Measurements from ENCODE around the gene ATP2C1.

Gene ATP2C1

DNA sequence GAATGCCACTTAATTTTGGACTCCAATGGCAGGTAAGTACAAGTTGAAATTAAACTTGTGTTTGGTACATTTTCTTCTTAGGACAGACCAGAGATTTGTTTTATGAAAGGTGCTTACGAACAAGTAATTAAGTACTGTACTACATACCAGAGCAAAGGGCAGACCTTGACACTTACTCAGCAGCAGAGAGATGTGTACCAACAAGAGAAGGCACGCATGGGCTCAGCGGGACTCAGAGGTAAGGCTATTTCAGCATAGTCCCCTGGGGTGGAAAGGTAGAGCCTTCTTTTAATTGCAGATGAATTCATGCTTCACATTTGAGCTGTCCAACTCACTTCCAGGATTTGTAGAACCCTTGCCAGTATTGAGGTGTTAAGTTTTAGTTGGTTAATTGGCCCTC, 81.4 kb downstream of the ATP2C1 start:
- Histone ChIP-seq H3K27ac (no peak overlapping the region), H3K4me3 (ENCODE audit: low read depth, low read length) (no peak overlapping the region), H3K27me3 (replicated peaks) (no peaks in the 10 kb centered on the region), H3K36me3 (replicated peaks) (peaks cover 32% of the 10 kb centered on the region)
- in situ Hi-C loops (cut with HindIII; ENCODE audit: low pct_ligation_motif_present, low sequenced_read_pairs) = no loop called here
- TF ChIP-seq, protein P1, sequence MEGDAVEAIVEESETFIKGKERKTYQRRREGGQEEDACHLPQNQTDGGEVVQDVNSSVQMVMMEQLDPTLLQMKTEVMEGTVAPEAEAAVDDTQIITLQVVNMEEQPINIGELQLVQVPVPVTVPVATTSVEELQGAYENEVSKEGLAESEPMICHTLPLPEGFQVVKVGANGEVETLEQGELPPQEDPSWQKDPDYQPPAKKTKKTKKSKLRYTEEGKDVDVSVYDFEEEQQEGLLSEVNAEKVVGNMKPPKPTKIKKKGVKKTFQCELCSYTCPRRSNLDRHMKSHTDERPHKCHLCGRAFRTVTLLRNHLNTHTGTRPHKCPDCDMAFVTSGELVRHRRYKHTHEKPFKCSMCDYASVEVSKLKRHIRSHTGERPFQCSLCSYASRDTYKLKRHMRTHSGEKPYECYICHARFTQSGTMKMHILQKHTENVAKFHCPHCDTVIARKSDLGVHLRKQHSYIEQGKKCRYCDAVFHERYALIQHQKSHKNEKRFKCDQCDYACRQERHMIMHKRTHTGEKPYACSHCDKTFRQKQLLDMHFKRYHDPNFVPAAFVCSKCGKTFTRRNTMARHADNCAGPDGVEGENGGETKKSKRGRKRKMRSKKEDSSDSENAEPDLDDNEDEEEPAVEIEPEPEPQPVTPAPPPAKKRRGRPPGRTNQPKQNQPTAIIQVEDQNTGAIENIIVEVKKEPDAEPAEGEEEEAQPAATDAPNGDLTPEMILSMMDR (IDR thresholded peaks at IDR 0.05; ENCODE audit: low read depth, low read length, missing control alignments) = no peak
- no peak for DNase-seq

DNA sequence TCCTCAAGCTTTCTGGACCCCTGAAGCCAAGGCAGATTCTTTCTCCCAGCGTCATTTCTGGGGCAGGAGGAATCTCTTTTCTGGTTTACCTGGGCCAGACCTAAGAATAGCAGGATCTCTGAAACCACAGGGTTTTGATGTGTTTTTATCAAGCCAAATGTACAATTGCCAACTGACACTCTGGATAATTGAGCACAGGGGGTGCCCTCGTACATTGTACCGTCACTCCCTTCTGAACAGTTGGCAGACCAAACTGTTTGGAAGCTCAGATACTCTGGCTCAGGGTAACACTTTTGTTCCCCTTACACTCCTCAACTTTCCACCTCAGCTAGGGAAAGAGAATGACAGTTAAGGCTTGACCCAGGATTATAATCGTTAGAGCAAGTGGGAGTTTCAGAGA, 82.8 kb downstream of the ATP2C1 start:
- Histone ChIP-seq H3K27ac (no peak overlapping the region), H3K36me3 (replicated peaks) (peaks cover 36% of the 10 kb centered on the region), H3K4me3 (ENCODE audit: low read depth, low read length) (no peak overlapping the region), H3K27me3 (replicated peaks) (no peaks in the 10 kb centered on the region)
- TF ChIP-seq, protein P1 (IDR thresholded peaks at IDR 0.05; ENCODE audit: low read depth, low read length, missing control alignments) = no peak
- DNase-seq = no peak
- in situ Hi-C loops (cut with HindIII; ENCODE audit: low pct_ligation_motif_present, low sequenced_read_pairs) = no loop called here

DNA sequence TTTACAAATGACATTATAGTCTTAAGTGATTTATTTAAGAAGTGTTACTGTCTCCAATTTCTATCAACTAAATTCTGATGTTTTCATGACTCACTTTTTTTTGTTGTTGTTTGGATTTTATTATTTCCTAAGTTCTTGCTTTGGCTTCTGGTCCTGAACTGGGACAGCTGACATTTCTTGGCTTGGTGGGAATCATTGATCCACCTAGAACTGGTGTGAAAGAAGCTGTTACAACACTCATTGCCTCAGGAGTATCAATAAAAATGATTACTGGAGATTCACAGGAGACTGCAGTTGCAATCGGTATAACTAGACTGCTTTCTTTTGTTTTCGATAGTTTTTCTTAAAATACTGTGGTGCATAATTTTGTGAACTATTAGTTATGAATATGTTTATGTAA, 85.2 kb downstream of the ATP2C1 start:
- H3K36me3 ChIP-seq (replicated peaks) = peaks cover 36% of the 10 kb centered on the region
- TF ChIP-seq, protein P1 (IDR thresholded peaks at IDR 0.05; ENCODE audit: low read depth, low read length, missing control alignments) = no peak
- in situ Hi-C loops (cut with HindIII; ENCODE audit: low pct_ligation_motif_present, low sequenced_read_pairs) = no loop called here
- H3K4me3 ChIP-seq (ENCODE audit: low read depth, low read length) = no peak overlapping the region
- H3K27me3 ChIP-seq (replicated peaks) = no peaks in the 10 kb centered on the region
- no peak overlapping the region for H3K27ac ChIP-seq
- no peak for DNase-seq

DNA sequence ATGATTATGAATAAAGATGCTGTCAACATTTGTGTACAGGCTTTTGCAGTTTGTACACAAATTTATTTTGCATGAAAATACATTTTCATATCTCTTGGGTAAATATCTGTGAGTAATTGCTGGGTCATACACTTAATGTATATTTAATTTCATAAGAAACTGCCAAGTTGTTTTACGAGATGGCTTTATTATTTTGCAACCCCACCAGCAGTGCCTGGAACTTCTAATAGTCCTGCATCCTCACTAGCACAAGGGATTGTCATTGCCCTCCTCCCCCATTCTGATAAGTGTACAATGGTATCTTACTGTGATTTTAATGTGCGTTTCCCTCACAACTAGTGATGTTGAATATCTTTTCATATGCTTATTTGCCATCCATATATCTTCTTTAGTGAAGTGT, 87.6 kb downstream of the ATP2C1 start:
- TF ChIP-seq, protein P1 (IDR thresholded peaks at IDR 0.05; ENCODE audit: low read depth, low read length, missing control alignments) = no peak
- Histone ChIP-seq H3K27ac (no peak overlapping the region), H3K36me3 (replicated peaks) (peaks cover 20% of the 10 kb centered on the region), H3K27me3 (replicated peaks) (no peaks in the 10 kb centered on the region), H3K4me3 (ENCODE audit: low read depth, low read length) (no peak overlapping the region)
- DNase-seq = no peak
- in situ Hi-C loops (cut with HindIII; ENCODE audit: low pct_ligation_motif_present, low sequenced_read_pairs) = no loop called here

DNA sequence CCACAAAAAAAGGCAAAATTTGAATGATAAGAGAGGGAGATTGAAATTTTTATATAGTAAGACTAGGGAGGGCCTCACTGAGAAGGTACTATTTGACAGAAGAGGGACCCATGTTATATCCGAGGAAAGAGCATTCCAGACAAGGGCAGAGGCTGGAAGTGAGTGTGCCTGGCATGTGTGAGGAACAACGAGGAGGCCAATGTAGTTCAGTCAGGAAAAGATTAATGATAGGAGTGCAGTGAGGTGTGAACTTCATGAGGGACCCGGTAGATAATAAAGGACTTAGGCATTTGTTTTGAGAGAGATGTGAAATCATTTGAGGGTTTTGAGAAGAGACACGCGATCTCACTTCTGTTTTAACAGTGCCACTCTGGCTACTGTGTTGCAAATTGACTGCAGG, 96.4 kb downstream of the ATP2C1 start:
- no peak overlapping the region for H3K4me3 ChIP-seq (ENCODE audit: low read depth, low read length)
- in situ Hi-C loops (cut with HindIII; ENCODE audit: low pct_ligation_motif_present, low sequenced_read_pairs) = no loop called here
- H3K27ac ChIP-seq = no peak overlapping the region
- TF ChIP-seq, protein P1 (IDR thresholded peaks at IDR 0.05; ENCODE audit: low read depth, low read length, missing control alignments) = no peak
- DNase-seq = no peak
- H3K36me3 ChIP-seq (replicated peaks) = peaks cover 23% of the 10 kb centered on the region
- no peaks in the 10 kb centered on the region for H3K27me3 ChIP-seq (replicated peaks)

DNA sequence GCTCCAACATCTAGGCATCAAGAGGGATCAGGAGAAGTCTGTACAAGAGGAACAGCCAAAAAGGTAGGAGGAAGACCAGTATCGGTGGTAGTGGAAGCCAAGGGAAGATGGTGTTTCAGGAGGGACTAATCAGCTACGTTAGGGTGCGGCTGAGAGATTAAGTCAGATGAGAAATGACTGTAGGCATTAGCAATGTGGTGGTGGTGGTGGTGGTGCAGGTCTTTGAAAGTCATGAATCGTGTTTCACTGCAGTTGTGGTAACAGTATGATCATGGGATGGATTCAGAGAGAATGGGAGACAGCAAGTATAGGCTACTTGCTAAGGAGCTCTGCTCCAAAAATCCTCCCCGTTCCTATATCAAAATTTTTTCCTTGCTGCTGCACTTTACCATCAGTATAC, 97.2 kb downstream of the ATP2C1 start:
- Histone ChIP-seq H3K27me3 (replicated peaks) (no peaks in the 10 kb centered on the region), H3K27ac (no peak overlapping the region), H3K4me3 (ENCODE audit: low read depth, low read length) (no peak overlapping the region), H3K36me3 (replicated peaks) (peaks cover 23% of the 10 kb centered on the region)
- TF ChIP-seq, protein P1 (IDR thresholded peaks at IDR 0.05; ENCODE audit: low read depth, low read length, missing control alignments) = no peak
- in situ Hi-C loops (cut with HindIII; ENCODE audit: low pct_ligation_motif_present, low sequenced_read_pairs) = no loop called here
- DNase-seq = no peak
